ENCODE measurements around the gene LRCH4. TPM values are rescaled to one million over a fixed set of nuclear protein-coding genes. Genes with fewer than 3 reads are reported as not detected.
"Not testable (repeated sequence)": the region's sequence is repeated elsewhere in the genome, so short reads cannot be mapped to it uniquely, and the experiment has no call there.

The LRCH4 gene
- polyA plus RNA-seq, 3 donors = 28.7 to 56.4 (median 46.5) TPM

DNA sequence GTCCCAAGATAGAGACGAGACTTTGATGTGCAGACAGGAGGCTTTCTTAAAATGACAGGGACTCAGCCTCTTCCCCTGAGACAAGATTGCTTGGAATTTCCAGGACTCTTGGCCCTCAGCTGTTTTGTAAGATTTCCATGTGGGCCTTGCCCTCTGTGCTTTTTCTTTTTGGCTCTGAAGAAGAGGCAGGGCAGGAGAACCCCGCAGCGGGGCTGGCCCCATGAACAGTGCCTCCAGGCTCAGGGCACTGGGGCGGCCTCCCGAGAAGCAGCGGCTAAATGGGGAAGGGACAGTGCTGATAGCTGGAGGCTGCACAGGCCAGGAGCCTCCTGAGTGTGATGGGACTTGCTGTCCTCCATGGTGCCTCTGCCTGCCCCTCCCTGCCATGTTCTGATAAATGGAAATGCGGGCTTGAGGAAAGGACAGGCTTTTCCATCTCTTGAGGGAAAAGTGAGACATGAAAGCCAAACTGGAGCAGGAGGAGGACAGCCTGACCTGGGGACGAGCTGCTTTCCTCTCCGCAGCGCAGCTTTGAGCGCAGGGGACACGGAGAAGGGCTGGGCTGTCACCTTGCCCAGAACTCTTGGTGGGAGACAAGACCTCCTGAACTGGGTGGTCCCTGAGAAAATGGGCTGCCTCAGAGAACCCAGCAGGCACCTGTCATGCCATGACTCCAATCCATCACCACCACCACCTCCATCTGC, 24.3 kb downstream of the LRCH4 start:
- DNase-seq (ENCODE audit: extremely low read depth in 1 of 11, low read depth in 9 of 11, low spot score in 4 of 11) = no peak

- no peak for DNase-seq (ENCODE audit: extremely low read depth in 1 of 11, low read depth in 9 of 11, low spot score in 4 of 11)
These were observed 26.8 kb downstream of the LRCH4 start for GRCh38 chr7:100559127-100559526.

- no peak for DNase-seq (ENCODE audit: extremely low read depth in 1 of 11, low read depth in 9 of 11, low spot score in 4 of 11)
These were observed 29.4 kb downstream of the LRCH4 start for GRCh38 chr7:100556541-100556940.

DNA sequence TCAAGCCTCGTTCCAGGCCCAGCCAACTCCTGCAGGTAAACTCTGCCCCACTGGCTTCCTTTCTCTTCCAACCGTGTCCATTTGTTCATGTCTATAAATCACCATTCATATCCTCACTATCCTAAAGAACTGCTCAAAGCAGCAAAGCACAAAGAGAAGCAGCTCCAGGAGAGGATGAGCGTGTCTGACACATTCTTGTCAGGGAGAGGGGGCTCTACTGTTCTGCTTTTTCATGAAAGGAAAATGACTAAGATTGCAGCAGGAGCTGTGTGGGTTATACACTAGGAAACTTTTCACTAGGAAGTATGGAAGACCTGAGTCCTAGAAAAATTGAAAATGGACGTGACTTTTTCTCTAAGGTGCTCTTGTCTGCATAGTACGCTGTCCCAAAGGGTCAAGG, 30.2 kb downstream of the LRCH4 start:
- DNase-seq (ENCODE audit: extremely low read depth in 1 of 11, low read depth in 9 of 11, low spot score in 4 of 11) = no peak

GRCh38 chr7:100553032-100553431, 32.9 kb downstream of the LRCH4 start:
- no peak for DNase-seq (ENCODE audit: extremely low read depth in 1 of 11, low read depth in 9 of 11, low spot score in 4 of 11)

GRCh38 chr7:100552532-100552931, 33.4 kb downstream of the LRCH4 start:
- DNase-seq (ENCODE audit: extremely low read depth in 1 of 11, low read depth in 9 of 11, low spot score in 4 of 11) = no peak

DNA sequence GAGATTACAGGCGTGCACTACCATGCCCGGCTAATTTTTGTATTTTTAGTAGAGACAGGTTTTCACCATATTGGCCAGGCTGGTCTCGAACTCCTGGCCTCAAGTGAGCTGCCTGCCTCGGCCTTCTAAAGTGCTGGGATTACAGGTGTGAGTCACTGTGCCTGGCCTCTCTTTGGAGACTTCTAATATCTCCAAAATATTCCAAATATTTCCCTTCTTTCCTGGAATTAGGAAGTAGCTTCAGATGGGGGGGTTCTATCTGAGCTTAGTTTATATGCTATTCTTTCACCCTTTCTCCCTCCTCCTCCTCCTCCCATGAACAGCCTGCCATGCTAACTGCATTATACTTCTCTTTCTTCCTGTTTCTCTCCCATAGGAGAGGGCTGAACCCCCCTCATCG, 37.5 kb downstream of the LRCH4 start:
- DNase-seq (ENCODE audit: extremely low read depth in 1 of 11, low read depth in 9 of 11, low spot score in 4 of 11) = not testable (repeated sequence)

GRCh38 chr7:100547872-100548271, 38.1 kb downstream of the LRCH4 start:
- DNase-seq (ENCODE audit: extremely low read depth in 1 of 11, low read depth in 9 of 11, low spot score in 4 of 11) = no peak

GRCh38 chr7:100546926-100547800, 38.8 kb downstream of the LRCH4 start:
- no peak for DNase-seq (ENCODE audit: extremely low read depth in 1 of 11, low read depth in 9 of 11, low spot score in 4 of 11)

DNA sequence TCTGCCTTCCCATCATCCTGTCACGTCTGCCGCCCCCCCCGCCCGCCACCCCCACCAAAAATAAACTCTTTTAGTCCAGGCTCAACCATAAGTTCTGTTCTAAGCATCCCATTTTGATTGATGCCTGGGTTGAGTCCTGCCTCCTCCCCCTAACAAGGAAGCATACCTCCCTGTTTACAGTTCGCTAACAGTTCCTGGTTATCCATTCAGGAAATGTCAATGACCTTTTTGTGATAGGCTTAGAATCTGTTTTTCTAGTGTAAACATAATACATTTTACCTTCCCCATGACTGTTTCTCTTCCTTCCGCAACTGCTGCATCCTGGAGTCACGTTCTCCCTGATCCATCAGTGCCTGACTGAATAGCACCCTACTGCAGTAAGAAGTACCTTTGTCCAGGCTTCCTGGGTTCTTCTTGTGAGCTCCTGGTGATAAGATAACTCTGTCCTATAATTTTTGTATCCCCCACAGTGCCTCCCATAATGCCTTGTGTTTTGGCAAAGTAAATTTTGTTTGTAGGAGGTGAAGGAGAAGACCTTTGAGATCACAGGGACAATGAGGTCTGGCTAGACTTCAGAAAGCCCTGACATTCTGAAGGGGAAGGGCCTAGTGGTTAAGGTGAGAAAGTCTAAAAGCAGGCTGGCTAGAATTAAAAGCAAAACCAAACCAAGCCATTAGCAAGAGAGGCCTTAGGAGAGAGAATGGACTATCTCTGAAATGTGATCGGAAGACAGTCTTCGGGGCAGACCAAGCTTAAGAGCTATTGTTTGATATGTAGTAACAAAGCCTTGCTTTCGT, 39.6 kb downstream of the LRCH4 start:
- no peak for DNase-seq (ENCODE audit: extremely low read depth in 1 of 11, low read depth in 9 of 11, low spot score in 4 of 11)

- DNase-seq (ENCODE audit: extremely low read depth in 1 of 11, low read depth in 9 of 11, low spot score in 4 of 11) = peak in 5 of 11 donors; percentile 29 to 61 (median 50)
These were observed 40.4 kb downstream of the LRCH4 start for GRCh38 chr7:100545360-100546128.

DNA sequence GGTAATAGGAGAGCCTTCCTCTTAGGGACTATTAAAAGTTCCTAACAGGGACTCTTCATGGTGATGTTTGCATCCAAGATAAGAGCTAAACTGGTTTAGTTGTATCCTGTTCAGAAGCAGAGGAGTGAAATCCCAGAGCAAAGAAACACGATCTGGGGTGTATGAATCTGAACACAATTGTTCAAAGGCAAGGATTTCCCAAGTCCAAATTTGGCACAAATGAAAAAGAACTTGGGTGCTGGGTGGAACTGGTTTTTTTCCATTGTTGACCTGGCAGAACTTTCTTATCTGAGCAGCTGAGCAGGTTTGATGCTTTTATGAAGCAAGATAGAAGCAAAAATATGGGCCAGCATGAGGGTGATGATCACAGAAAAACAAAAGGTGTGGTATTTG, 41.0 kb downstream of the LRCH4 start:
- DNase-seq (ENCODE audit: extremely low read depth in 1 of 11, low read depth in 9 of 11, low spot score in 4 of 11) = no peak

- DNase-seq (ENCODE audit: extremely low read depth in 1 of 11, low read depth in 9 of 11, low spot score in 4 of 11) = no peak
These were observed 41.5 kb downstream of the LRCH4 start for GRCh38 chr7:100544386-100544785.

- no peak for DNase-seq (ENCODE audit: extremely low read depth in 1 of 11, low read depth in 9 of 11, low spot score in 4 of 11)
These were observed 42.3 kb downstream of the LRCH4 start for GRCh38 chr7:100543586-100543985.

DNA sequence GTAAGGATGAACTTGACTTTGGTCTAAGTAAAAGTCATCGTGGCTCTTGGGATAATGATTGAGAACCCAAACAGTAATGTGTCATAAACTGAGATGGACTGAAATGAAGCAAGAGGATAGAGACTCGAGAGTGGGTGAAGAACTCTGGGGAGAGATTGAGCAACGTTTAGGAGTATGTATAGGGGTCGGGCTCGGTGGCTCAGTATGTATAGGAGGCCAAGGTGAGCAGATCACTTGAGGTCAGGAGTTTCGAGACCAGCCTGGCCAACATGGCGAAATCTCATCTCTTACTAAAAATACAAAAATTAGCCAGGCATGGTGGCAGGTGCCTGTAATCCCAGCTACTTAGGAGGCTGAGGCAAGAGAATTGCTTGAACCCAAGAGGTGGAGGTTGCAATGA, 44.6 kb downstream of the LRCH4 start:
- DNase-seq (ENCODE audit: extremely low read depth in 1 of 11, low read depth in 9 of 11, low spot score in 4 of 11) = not testable (repeated sequence)

GRCh38 chr7:100540073-100540723, 45.7 kb downstream of the LRCH4 start:
- no peak for DNase-seq (ENCODE audit: extremely low read depth in 1 of 11, low read depth in 9 of 11, low spot score in 4 of 11)

DNA sequence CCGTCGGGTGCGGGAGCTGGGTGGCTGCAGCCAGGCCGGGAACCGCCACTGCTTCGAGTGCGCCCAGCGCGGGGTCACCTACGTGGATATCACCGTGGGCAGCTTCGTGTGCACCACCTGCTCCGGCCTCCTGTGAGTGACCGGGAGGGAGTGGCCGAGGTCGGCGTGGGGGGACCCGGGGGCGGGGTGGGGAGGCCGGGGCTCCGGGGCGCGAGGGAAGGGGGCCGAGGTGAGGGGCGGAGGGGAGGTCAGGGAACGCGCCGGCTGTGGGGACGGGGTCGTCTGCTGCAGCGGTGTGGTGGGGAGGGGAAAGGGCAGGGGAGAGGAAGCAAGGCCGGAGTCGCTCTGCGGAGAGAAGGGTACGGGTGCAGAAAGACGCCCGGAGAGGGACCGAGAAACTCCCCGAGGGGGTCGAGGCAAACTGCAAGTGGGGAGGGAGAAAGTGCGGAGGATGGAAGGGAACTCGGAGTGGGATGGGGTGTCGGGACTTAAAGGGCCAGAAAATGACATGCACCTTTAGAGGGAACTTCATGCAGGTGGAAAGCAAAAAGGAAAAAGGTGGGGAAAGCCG, 46.4 kb downstream of the LRCH4 start:
- no peak for DNase-seq (ENCODE audit: extremely low read depth in 1 of 11, low read depth in 9 of 11, low spot score in 4 of 11)

Data from renal cortex interstitium (tissue), 11 donors.